NB4 (cell line): ENCODE measurements around the gene CEP170B.

ENCODE experiments used
- CTCF ChIP-seq: IDR thresholded peaks from one replicate; pipeline ENCODE4 v1.5.1; 2012; ENCODE audit warnings: low read depth, low read length
- POLR2A ChIP-seq: IDR thresholded peaks from 2 replicates; pipeline ENCODE4 v1.6.1; 2011; ENCODE audit warnings: mild to moderate bottlenecking; ENCODE audit not compliant: insufficient read length; ENCODE audit errors: extremely low read depth

- TF ChIP-seq CTCF (no peak), POLR2A (no peak)
Measured at GRCh38 chr14:104860414-104860813, 4.7 kb upstream of the CEP170B start.
